KMS-11 (cell line): ENCODE measurements around the gene RBM11.

Experiments used
- H2AFZ ChIP-seq: fragments of 200-600 bp; sonication (generic); 2 replicates; pipeline ENCODE4 v1.6.1; 2016; ENCODE audit warnings: antibody characterized with exemption, mixed run types, low read depth
- H3K27ac ChIP-seq: fragments of 200-600 bp; sonication (generic); 2 replicates; pipeline ENCODE4 v1.6.1; 2016; ENCODE audit warnings: mild to moderate bottlenecking, mixed run types
- H3K27me3 ChIP-seq: fragments of 200-600 bp; sonication (generic); 2 replicates; pipeline ENCODE4 v1.6.1; 2017; ENCODE audit warnings: mild to moderate bottlenecking, low read depth, mixed run types, moderate library complexity; ENCODE audit not compliant: insufficient read depth
- H3K36me3 ChIP-seq: fragments of 200-600 bp; sonication (generic); 2 replicates; pipeline ENCODE4 v1.6.1; 2017; ENCODE audit warnings: mild to moderate bottlenecking, mixed run types; ENCODE audit not compliant: insufficient read depth
- H3K4me1 ChIP-seq: fragments of 200-600 bp; sonication (generic); 2 replicates; pipeline ENCODE4 v1.6.1; 2016; ENCODE audit warnings: mild to moderate bottlenecking, low read depth, mixed run types; ENCODE audit not compliant: poor library complexity, severe bottlenecking
- H3K4me2 ChIP-seq: fragments of 200-600 bp; sonication (generic); 2 replicates; pipeline ENCODE4 v1.7.0; 2016; ENCODE audit warnings: mild to moderate bottlenecking, mixed run types
- H3K4me3 ChIP-seq: fragments of 200-600 bp; sonication (generic); IDR thresholded peaks from 2 replicates; pipeline ENCODE4 v1.6.1; 2017; ENCODE audit warnings: low read depth, low read length, mixed read lengths; ENCODE audit not compliant: insufficient read depth
- H3K79me2 ChIP-seq: fragments of 200-600 bp; sonication (generic); 2 replicates; pipeline ENCODE4 v1.6.1; 2016; ENCODE audit warnings: low read depth, mixed run types; ENCODE audit not compliant: insufficient read depth
- H3K9ac ChIP-seq: fragments of 200-600 bp; sonication (generic); 2 replicates; pipeline ENCODE4 v1.6.1; 2016; ENCODE audit warnings: mild to moderate bottlenecking, mixed run types
- H4K20me1 ChIP-seq: fragments of 200-600 bp; sonication (generic); 2 replicates; pipeline ENCODE4 v1.6.1; 2016; ENCODE audit warnings: mild to moderate bottlenecking, mixed run types; ENCODE audit not compliant: insufficient read depth
- TF ChIP-seq, protein P1 (sequence below): fragments of 200-600 bp; sonication (generic); conservative IDR thresholded peaks from 2 replicates; pipeline ENCODE4 v1.6.1; 2017; ENCODE audit warnings: low read depth, mild to moderate bottlenecking, antibody characterized with exemption, low read length, moderate library complexity, mixed read lengths

RBM11 gene

DNA sequence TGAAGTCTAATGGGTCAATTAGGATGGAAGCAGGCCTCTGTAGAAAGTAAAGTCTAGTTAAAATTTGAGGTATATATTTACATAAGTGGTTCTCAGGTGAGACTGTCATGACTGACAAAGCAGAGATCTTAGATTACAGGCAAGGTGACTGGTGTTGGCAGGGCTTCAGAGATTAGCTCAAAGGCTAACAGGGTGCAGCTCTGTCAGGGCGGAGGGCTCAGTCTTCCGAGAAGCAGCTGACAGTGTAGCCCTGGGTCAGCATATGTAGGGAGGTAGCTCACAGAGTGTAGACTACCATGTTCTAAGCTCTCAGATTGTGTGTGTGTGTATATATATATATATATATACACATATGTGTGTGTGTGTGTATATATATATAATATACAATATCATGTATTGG is 54.7 kb downstream of the RBM11 start:
- TF ChIP-seq, protein P1, sequence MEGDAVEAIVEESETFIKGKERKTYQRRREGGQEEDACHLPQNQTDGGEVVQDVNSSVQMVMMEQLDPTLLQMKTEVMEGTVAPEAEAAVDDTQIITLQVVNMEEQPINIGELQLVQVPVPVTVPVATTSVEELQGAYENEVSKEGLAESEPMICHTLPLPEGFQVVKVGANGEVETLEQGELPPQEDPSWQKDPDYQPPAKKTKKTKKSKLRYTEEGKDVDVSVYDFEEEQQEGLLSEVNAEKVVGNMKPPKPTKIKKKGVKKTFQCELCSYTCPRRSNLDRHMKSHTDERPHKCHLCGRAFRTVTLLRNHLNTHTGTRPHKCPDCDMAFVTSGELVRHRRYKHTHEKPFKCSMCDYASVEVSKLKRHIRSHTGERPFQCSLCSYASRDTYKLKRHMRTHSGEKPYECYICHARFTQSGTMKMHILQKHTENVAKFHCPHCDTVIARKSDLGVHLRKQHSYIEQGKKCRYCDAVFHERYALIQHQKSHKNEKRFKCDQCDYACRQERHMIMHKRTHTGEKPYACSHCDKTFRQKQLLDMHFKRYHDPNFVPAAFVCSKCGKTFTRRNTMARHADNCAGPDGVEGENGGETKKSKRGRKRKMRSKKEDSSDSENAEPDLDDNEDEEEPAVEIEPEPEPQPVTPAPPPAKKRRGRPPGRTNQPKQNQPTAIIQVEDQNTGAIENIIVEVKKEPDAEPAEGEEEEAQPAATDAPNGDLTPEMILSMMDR = no peak

DNA sequence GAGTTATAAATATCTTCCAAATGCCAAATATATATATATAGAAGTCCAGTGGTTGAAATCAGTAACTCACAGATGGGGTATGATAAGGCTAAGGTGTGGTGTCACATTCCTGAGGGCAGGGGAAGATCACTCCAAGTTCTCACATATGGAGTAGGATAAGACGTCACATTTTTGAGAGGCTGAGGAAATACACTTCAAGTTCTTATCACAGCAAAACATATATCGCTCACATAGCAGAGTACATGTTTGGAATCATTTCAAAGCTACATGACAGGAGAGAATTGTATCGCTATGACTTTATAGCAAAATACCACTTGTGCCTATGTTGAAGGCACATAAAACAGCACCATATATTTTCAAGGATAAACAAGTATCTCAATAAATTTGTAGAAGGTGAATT is 55.1 kb downstream of the RBM11 start:
- Histone ChIP-seq H3K27ac (no peak overlapping the region), H4K20me1 (no peaks in the 10 kb centered on the region), H3K4me2 (no peak overlapping the region), H3K27me3 (no peaks in the 10 kb centered on the region), H3K79me2 (no peaks in the 10 kb centered on the region), H3K9ac (no peak overlapping the region), H2AFZ (no peak overlapping the region), H3K4me1 (no peaks in the 10 kb centered on the region), H3K36me3 (no peaks in the 10 kb centered on the region), H3K4me3 (no peak overlapping the region)
- TF ChIP-seq, protein P1 = no peak

More for the DNA sequence above, 54.7 kb downstream of the RBM11 start:
- Histone ChIP-seq H4K20me1 (no peaks in the 10 kb centered on the region), H2AFZ (no peak overlapping the region), H3K4me2 (no peak overlapping the region), H3K4me3 (no peak overlapping the region), H3K79me2 (no peaks in the 10 kb centered on the region), H3K27me3 (no peaks in the 10 kb centered on the region), H3K27ac (no peak overlapping the region), H3K9ac (no peak overlapping the region), H3K36me3 (no peaks in the 10 kb centered on the region), H3K4me1 (no peaks in the 10 kb centered on the region)

GRCh38 chr21:14271641-14272040 is 55.7 kb downstream of the RBM11 start:
- H3K9ac ChIP-seq = no peak overlapping the region
- no peaks in the 10 kb centered on the region for H3K36me3 ChIP-seq
- H3K4me2 ChIP-seq = no peak overlapping the region
- no peaks in the 10 kb centered on the region for H4K20me1 ChIP-seq
- H3K4me3 ChIP-seq = no peak overlapping the region
- no peaks in the 10 kb centered on the region for H3K27me3 ChIP-seq
- no peaks in the 10 kb centered on the region for H3K4me1 ChIP-seq
- no peaks in the 10 kb centered on the region for H3K79me2 ChIP-seq
- TF ChIP-seq, protein P1 = no peak
- no peak overlapping the region for H3K27ac ChIP-seq
- no peak overlapping the region for H2AFZ ChIP-seq

DNA sequence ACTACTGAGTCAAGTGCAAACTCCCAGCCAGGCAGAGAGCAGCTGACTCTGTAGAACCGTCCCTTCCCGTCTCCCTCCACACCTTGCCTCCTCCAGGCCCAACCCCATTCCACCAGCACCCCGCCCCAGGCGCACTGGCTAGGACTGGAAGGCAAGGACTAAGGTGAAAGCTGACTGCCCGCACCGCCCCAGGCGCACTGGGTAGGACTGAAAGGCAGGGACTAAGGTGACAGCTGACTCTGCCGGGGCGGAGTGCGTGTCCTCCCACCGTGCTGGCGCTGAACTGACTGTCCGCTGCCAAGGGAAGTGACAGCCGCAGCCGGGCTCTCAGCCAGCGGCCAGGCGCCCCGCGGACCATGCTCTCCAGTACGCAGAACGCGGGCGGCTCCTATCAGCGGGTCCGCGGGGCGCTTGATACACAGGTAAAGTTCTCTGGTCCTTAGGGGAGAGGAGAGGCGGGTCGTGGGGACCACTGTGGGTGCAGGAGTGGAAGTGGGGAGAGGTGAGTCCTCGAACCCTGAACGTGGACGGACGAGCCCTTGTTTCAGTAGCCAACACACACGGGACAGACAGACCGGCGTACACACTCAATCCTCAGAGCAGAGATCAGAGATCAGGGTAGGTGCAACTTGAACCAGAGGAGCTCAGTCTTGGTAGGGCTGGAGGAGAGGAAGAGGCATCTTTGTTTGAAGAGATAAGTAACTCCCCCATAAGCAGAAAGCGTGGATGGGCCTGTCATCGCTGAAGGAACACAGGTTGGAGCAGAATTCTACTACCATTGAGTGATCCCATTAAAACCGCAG is 58.0 kb downstream of the RBM11 start:
- no peak overlapping the region for H2AFZ ChIP-seq
- TF ChIP-seq, protein P1 = no peak
- no peaks in the 10 kb centered on the region for H3K79me2 ChIP-seq
- H4K20me1 ChIP-seq = no peaks in the 10 kb centered on the region
- H3K4me2 ChIP-seq = no peak overlapping the region
- no peak overlapping the region for H3K4me3 ChIP-seq
- H3K36me3 ChIP-seq = no peaks in the 10 kb centered on the region
- H3K27me3 ChIP-seq = no peaks in the 10 kb centered on the region
- H3K9ac ChIP-seq = no peak overlapping the region
- H3K27ac ChIP-seq = no peak overlapping the region
- no peaks in the 10 kb centered on the region for H3K4me1 ChIP-seq
